SK-N-SH treated with all-trans-retinoic acid at 6 μM for 48 hours (cell line): ENCODE measurements around the gene DEGS2.

ENCODE experiments used
- ATAC-seq: fragments of 200-7000 bp; cut with Tn5 transposase; 3 replicates; pipeline ENCODE4 v1.9.1; 2020; ENCODE audit warnings: mild to moderate bottlenecking, moderate library complexity
- BACH2 ChIP-seq: fragments of 250-450 bp; sonication (Bioruptor Pico); IDR thresholded peaks from 2 replicates; pipeline ENCODE4 v1.9.0; 2021; ENCODE audit warnings: mild to moderate bottlenecking, borderline replicate concordance
- CSDC2 ChIP-seq: fragments of 250-450 bp; sonication (Bioruptor Pico); IDR thresholded peaks from 2 replicates; pipeline ENCODE4 v1.5.0; 2020; ENCODE audit warnings: mild to moderate bottlenecking, moderate library complexity
- CSRNP3 ChIP-seq: fragments of 250-450 bp; sonication (Bioruptor Pico); IDR thresholded peaks from 2 replicates; pipeline ENCODE4 v1.5.1; 2021; ENCODE audit warnings: mild to moderate bottlenecking, moderate library complexity
- ESRRG ChIP-seq: fragments of 250-450 bp; sonication (Bioruptor Pico); IDR thresholded peaks from 2 replicates; pipeline ENCODE4 v1.6.1; 2021; ENCODE audit warnings: mild to moderate bottlenecking
- GLIS3 ChIP-seq: fragments of 250-450 bp; sonication (Bioruptor Pico); IDR thresholded peaks from 2 replicates; pipeline ENCODE4 v1.5.0; 2020; ENCODE audit warnings: mild to moderate bottlenecking, moderate library complexity
- ISL1 ChIP-seq: fragments of 250-450 bp; sonication (Bioruptor Pico); IDR thresholded peaks from 2 replicates; pipeline ENCODE4 v2.1.2; 2022; ENCODE audit warnings: mild to moderate bottlenecking, moderate library complexity
- OSR1 ChIP-seq: fragments of 250-450 bp; sonication (Bioruptor Pico); IDR thresholded peaks from 2 replicates; pipeline ENCODE4 v1.8.0; 2022; ENCODE audit warnings: moderate library complexity, mild to moderate bottlenecking, inconsistent platforms
- PPARA ChIP-seq: fragments of 250-450 bp; sonication (Bioruptor Pico); IDR thresholded peaks from 2 replicates; pipeline ENCODE4 v1.5.0; 2020; ENCODE audit warnings: mild to moderate bottlenecking, borderline replicate concordance
- RARB ChIP-seq: fragments of 250-450 bp; sonication (Bioruptor Pico); IDR thresholded peaks from 2 replicates; pipeline ENCODE4 v1.8.0; 2021; ENCODE audit warnings: mild to moderate bottlenecking, moderate library complexity
- SNAI2 ChIP-seq: fragments of 250-450 bp; sonication (Bioruptor Pico); IDR thresholded peaks from 2 replicates; pipeline ENCODE4 v1.5.0; 2020; ENCODE audit warnings: mild to moderate bottlenecking, moderate library complexity
- TCF4 ChIP-seq: fragments of 250-450 bp; sonication (Bioruptor Pico); IDR thresholded peaks from 2 replicates; pipeline ENCODE4 v1.8.0; 2021; ENCODE audit warnings: mild to moderate bottlenecking, moderate library complexity, borderline replicate concordance
- TOX ChIP-seq: fragments of 250-450 bp; sonication (Bioruptor Pico); IDR thresholded peaks from 2 replicates; pipeline ENCODE4 v1.8.0; 2021; ENCODE audit warnings: mild to moderate bottlenecking, moderate library complexity, borderline replicate concordance
- ZC3H10 ChIP-seq: fragments of 250-450 bp; sonication (Bioruptor Pico); IDR thresholded peaks from 2 replicates; pipeline ENCODE4 v1.5.1; 2021; ENCODE audit warnings: mild to moderate bottlenecking, moderate library complexity
- ZFP3 ChIP-seq: fragments of 250-450 bp; sonication (Bioruptor Pico); IDR thresholded peaks from 2 replicates; pipeline ENCODE4 v1.5.0; 2020; ENCODE audit warnings: mild to moderate bottlenecking, moderate library complexity
- ZNF565 ChIP-seq: fragments of 450-650 bp; formaldehyde crosslinking; conservative IDR thresholded peaks from 2 replicates; pipeline ENCODE4 v1.5.0; 2020; ENCODE audit warnings: low read depth, mild to moderate bottlenecking, moderate library complexity
- TF ChIP-seq, protein P1 (sequence below): fragments of 250-450 bp; sonication (Bioruptor Pico); IDR thresholded peaks from 2 replicates; pipeline ENCODE4 v1.8.0; 2020; ENCODE audit warnings: mild to moderate bottlenecking, moderate library complexity, borderline replicate concordance
- TF ChIP-seq, protein P2 (sequence below): fragments of 250-450 bp; sonication (Bioruptor Pico); IDR thresholded peaks from 2 replicates; pipeline ENCODE4 v1.5.1; 2020; ENCODE audit warnings: low read depth, mild to moderate bottlenecking, moderate library complexity
- TF ChIP-seq, protein P3 (sequence below): fragments of 250-450 bp; sonication (Bioruptor Pico); IDR thresholded peaks from 2 replicates; pipeline ENCODE4 v1.5.0; 2020; ENCODE audit warnings: mild to moderate bottlenecking, moderate library complexity
- TF ChIP-seq, protein P4 (sequence below): fragments of 250-450 bp; sonication (Bioruptor Pico); IDR thresholded peaks from 2 replicates; pipeline ENCODE4 v1.8.0; 2021; ENCODE audit warnings: low read depth, mild to moderate bottlenecking, moderate library complexity, borderline replicate concordance

The DEGS2 gene

GRCh38 chr14:100142073-100143040 is 17.1 kb downstream of the DEGS2 start:
- peak; percentile 23; the same call in 1 of the 3 replicates for ATAC-seq
- TF ChIP-seq BACH2 (no peak), OSR1 (CRISPR knock-in tag) (no peak), SNAI2 (CRISPR knock-in tag) (no peak), PPARA (CRISPR knock-in tag) (no peak), ZFP3 (CRISPR knock-in tag) (peak; percentile 52; the same call in 1 of the 2 replicates), RARB (no peak)

- TF ChIP-seq TOX (CRISPR knock-in tag) (no peak), GLIS3 (CRISPR knock-in tag) (no peak), BACH2 (no peak), ZNF565 (CRISPR knock-in tag) (no peak), SNAI2 (CRISPR knock-in tag) (no peak), ZC3H10 (CRISPR knock-in tag) (no peak), CSRNP3 (CRISPR knock-in tag) (no peak), OSR1 (CRISPR knock-in tag) (no peak), TCF4 (CRISPR knock-in tag) (no peak), CSDC2 (no peak), ISL1 (no peak), ZFP3 (CRISPR knock-in tag) (no peak)
- TF ChIP-seq, protein P1, sequence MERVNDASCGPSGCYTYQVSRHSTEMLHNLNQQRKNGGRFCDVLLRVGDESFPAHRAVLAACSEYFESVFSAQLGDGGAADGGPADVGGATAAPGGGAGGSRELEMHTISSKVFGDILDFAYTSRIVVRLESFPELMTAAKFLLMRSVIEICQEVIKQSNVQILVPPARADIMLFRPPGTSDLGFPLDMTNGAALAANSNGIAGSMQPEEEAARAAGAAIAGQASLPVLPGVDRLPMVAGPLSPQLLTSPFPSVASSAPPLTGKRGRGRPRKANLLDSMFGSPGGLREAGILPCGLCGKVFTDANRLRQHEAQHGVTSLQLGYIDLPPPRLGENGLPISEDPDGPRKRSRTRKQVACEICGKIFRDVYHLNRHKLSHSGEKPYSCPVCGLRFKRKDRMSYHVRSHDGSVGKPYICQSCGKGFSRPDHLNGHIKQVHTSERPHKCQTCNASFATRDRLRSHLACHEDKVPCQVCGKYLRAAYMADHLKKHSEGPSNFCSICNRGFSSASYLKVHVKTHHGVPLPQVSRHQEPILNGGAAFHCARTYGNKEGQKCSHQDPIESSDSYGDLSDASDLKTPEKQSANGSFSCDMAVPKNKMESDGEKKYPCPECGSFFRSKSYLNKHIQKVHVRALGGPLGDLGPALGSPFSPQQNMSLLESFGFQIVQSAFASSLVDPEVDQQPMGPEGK (CRISPR knock-in tag) = no peak
- TF ChIP-seq, protein P2, sequence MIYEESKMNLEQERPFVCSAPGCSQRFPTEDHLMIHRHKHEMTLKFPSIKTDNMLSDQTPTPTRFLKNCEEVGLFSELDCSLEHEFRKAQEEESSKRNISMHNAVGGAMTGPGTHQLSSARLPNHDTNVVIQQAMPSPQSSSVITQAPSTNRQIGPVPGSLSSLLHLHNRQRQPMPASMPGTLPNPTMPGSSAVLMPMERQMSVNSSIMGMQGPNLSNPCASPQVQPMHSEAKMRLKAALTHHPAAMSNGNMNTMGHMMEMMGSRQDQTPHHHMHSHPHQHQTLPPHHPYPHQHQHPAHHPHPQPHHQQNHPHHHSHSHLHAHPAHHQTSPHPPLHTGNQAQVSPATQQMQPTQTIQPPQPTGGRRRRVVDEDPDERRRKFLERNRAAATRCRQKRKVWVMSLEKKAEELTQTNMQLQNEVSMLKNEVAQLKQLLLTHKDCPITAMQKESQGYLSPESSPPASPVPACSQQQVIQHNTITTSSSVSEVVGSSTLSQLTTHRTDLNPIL = no peak
- TF ChIP-seq, protein P3, sequence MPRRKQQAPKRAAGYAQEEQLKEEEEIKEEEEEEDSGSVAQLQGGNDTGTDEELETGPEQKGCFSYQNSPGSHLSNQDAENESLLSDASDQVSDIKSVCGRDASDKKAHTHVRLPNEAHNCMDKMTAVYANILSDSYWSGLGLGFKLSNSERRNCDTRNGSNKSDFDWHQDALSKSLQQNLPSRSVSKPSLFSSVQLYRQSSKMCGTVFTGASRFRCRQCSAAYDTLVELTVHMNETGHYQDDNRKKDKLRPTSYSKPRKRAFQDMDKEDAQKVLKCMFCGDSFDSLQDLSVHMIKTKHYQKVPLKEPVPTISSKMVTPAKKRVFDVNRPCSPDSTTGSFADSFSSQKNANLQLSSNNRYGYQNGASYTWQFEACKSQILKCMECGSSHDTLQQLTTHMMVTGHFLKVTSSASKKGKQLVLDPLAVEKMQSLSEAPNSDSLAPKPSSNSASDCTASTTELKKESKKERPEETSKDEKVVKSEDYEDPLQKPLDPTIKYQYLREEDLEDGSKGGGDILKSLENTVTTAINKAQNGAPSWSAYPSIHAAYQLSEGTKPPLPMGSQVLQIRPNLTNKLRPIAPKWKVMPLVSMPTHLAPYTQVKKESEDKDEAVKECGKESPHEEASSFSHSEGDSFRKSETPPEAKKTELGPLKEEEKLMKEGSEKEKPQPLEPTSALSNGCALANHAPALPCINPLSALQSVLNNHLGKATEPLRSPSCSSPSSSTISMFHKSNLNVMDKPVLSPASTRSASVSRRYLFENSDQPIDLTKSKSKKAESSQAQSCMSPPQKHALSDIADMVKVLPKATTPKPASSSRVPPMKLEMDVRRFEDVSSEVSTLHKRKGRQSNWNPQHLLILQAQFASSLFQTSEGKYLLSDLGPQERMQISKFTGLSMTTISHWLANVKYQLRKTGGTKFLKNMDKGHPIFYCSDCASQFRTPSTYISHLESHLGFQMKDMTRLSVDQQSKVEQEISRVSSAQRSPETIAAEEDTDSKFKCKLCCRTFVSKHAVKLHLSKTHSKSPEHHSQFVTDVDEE (CRISPR knock-in tag) = no peak
- TF ChIP-seq, protein P4, sequence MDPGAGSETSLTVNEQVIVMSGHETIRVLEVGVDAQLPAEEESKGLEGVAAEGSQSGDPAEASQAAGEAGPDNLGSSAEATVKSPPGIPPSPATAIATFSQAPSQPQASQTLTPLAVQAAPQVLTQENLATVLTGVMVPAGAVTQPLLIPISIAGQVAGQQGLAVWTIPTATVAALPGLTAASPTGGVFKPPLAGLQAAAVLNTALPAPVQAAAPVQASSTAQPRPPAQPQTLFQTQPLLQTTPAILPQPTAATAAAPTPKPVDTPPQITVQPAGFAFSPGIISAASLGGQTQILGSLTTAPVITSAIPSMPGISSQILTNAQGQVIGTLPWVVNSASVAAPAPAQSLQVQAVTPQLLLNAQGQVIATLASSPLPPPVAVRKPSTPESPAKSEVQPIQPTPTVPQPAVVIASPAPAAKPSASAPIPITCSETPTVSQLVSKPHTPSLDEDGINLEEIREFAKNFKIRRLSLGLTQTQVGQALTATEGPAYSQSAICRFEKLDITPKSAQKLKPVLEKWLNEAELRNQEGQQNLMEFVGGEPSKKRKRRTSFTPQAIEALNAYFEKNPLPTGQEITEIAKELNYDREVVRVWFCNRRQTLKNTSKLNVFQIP (CRISPR knock-in tag) = no peak
- ATAC-seq = no peak
Observed at GRCh38 chr14:100141098-100141497, 18.3 kb downstream of the DEGS2 start.

DNA sequence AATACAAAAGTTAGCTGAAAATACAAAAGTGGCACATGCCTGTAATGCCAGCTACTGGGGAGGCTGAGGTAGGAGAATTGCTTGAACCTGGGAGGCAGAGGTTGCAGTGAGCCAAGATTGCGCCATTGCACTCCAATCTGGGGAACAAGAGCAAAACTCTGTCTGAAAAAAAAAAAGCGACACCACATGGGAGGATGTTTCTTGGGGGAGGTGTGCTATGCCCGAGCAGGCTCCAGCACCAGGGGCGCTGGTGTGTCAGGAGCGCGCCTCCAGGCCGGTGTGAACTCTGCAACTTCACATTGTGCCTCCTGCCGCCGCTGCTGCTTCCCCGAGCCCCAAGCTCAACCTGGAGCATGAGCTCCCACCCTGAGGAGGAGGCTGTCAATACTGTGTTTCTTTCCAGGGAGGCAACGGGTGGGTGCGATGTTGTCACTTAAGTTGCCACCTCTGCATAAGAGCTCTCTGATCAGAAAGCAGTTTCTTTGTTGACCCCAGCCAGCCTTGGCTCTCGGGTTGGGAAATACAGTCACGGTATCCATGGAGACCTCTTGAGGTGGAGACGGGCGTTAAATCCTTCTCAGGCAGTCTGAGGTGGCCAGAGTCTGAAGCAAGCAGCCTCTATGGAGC is 18.9 kb downstream of the DEGS2 start:
- TF ChIP-seq, protein P2 = no peak
- TF ChIP-seq ZFP3 (CRISPR knock-in tag) (no peak), ESRRG (CRISPR knock-in tag) (no peak), ZNF565 (CRISPR knock-in tag) (no peak), TCF4 (CRISPR knock-in tag) (no peak), OSR1 (CRISPR knock-in tag) (no peak), CSDC2 (no peak)
- no peak for ATAC-seq
